ENCODE data around the gene C17orf114.

DNA sequence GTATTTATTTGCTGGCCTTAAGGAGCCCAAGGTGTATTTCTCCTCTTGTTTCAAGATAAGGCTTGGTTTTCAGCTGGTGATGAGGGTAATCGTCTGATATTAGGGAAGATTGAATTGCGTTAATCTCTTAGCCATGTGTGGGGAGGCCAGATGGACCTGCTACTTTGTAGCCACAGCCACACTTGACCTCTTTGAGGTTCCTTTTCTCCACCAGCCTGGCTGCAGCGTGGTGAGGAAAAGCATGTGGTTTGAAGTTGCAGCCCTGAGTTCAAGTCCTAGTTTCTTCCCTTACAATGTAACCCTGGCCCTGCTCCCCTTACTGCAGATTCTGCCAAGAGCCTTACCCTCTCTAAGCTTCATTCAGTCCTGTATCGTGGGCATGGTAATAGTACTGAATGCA, 34.1 kb upstream of the C17orf114 start:
- no peak for TF ChIP-seq ZSCAN23 (tag by site-specific recombination; IDR thresholded peaks at IDR 0.05)
- no peak for TF ChIP-seq ZNF112 (tag by site-specific recombination; IDR thresholded peaks at IDR 0.05)
- TF ChIP-seq, protein P1, sequence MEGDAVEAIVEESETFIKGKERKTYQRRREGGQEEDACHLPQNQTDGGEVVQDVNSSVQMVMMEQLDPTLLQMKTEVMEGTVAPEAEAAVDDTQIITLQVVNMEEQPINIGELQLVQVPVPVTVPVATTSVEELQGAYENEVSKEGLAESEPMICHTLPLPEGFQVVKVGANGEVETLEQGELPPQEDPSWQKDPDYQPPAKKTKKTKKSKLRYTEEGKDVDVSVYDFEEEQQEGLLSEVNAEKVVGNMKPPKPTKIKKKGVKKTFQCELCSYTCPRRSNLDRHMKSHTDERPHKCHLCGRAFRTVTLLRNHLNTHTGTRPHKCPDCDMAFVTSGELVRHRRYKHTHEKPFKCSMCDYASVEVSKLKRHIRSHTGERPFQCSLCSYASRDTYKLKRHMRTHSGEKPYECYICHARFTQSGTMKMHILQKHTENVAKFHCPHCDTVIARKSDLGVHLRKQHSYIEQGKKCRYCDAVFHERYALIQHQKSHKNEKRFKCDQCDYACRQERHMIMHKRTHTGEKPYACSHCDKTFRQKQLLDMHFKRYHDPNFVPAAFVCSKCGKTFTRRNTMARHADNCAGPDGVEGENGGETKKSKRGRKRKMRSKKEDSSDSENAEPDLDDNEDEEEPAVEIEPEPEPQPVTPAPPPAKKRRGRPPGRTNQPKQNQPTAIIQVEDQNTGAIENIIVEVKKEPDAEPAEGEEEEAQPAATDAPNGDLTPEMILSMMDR (tag by site-specific recombination; IDR thresholded peaks at IDR 0.05): no peak
- no peak for TF ChIP-seq ZBTB20 (tag by site-specific recombination; IDR thresholded peaks at IDR 0.05)
- no peak for TF ChIP-seq TCF7L2 (IDR thresholded peaks at IDR 0.05; ENCODE audit: borderline replicate concordance, low read depth, low read length)

Measured in HEK293 (cell line).